Right atrium auricular region (tissue), 2 donors: ENCODE results near the gene FER. TPM values are rescaled to one million over a fixed set of nuclear protein-coding genes. Genes with fewer than 3 reads are reported as not detected.

ENCODE experiments used
- DNase-seq: peaks from one replicate; pipeline ENCODE4 v3.0.0-alpha.2; 2019; ENCODE audit warnings: low spot score
- H3K27ac ChIP-seq, 2 donors: fragments of 200-600 bp; sonication (generic); 1 replicate in 1 of 2; 2 replicates in 1 of 2; pipeline ENCODE4 v1.5.1; 2016 to 2019
- H3K27me3 ChIP-seq, 2 donors: fragments of 200-600 bp; sonication (generic); one replicate each; pipeline versions ENCODE4 v1.5.1 to v1.6.0; 2017 to 2019
- H3K36me3 ChIP-seq: fragments of 200-600 bp; sonication (generic); one replicate; pipeline ENCODE4 v1.5.1; 2016
- H3K4me1 ChIP-seq, 2 donors: fragments of 200-600 bp; sonication (generic); one replicate each; pipeline versions ENCODE4 v1.5.1 to v1.6.0; 2017 to 2019
- H3K4me3 ChIP-seq, 2 donors: fragments of 200-600 bp; sonication (generic); 1 replicate in 1 of 2; 2 replicates in 1 of 2; pipeline ENCODE4 v1.5.1; 2017 to 2019; ENCODE audit warnings: mild to moderate bottlenecking in 1 of 2, moderate library complexity in 1 of 2
- H3K9me3 ChIP-seq, 2 donors: fragments of 200-600 bp; sonication (generic); one replicate each; pipeline ENCODE4 v1.5.1; 2019
- CTCF ChIP-seq, 2 donors: fragments of 200-600 bp; sonication (generic); IDR thresholded peaks; one replicate each; pipeline ENCODE4 v1.5.1; 2019; ENCODE audit warnings: antibody characterized with exemption in 2 of 2
- total RNA-seq, 2 donors: library from RNA; depleted of rRNA; stranded (reverse); fragments of >200 nt; gene quantifications; one replicate each; pipeline ENCODE4 v1.1.0, GENCODE V29; 2016

FER gene
- total RNA-seq, 2 donors from 2014 or later, result 10.6 to 12.9 TPM

GRCh38 chr5:108711898-108712297 is 35.8 kb upstream of the FER start:
- H3K27me3 ChIP-seq, result no peaks in the 10 kb centered on the region
- H3K4me1 ChIP-seq, result no peaks in the 10 kb centered on the region
- no peak for DNase-seq
- no peaks in the 10 kb centered on the region for H3K36me3 ChIP-seq
- no peak for TF ChIP-seq CTCF (IDR thresholded peaks at IDR 0.05)
- no peaks in the 10 kb centered on the region for H3K9me3 ChIP-seq
- no peak overlapping the region for H3K4me3 ChIP-seq
- H3K27ac ChIP-seq, result no peak overlapping the region

- no peak for DNase-seq
- Histone ChIP-seq H3K4me1 (no peaks in the 10 kb centered on the region), H3K36me3 (no peaks in the 10 kb centered on the region), H3K9me3 (no peaks in the 10 kb centered on the region), H3K4me3 (no peak overlapping the region), H3K27ac (no peak overlapping the region), H3K27me3 (no peaks in the 10 kb centered on the region)
- no peak for TF ChIP-seq CTCF (IDR thresholded peaks at IDR 0.05)
These were observed 32.3 kb upstream of the FER start for GRCh38 chr5:108715408-108715807.

GRCh38 chr5:108720391-108720790 is 27.3 kb upstream of the FER start:
- Histone ChIP-seq H3K36me3 (no peaks in the 10 kb centered on the region), H3K27me3 (no peaks in the 10 kb centered on the region), H3K4me3 (no peak overlapping the region), H3K4me1 (no peaks in the 10 kb centered on the region), H3K27ac (no peak overlapping the region), H3K9me3 (no peaks in the 10 kb centered on the region)
- no peak for TF ChIP-seq CTCF (IDR thresholded peaks at IDR 0.05)
- no peak for DNase-seq

- no peak for TF ChIP-seq CTCF (IDR thresholded peaks at IDR 0.05)
- Histone ChIP-seq H3K36me3 (no peaks in the 10 kb centered on the region), H3K27me3 (no peaks in the 10 kb centered on the region), H3K9me3 (no peaks in the 10 kb centered on the region), H3K4me3 (peak overlapping the region in 1 of 2 donors; percentile 88), H3K4me1 (peaks cover 0 to 6% of the 10 kb centered on the region in 2 donors), H3K27ac (peak overlapping the region; percentile 84 to 94)
- no peak for DNase-seq
These were observed 21.1 kb upstream of the FER start for GRCh38 chr5:108726446-108727235.

- Histone ChIP-seq H3K9me3 (no peaks in the 10 kb centered on the region), H3K27me3 (no peaks in the 10 kb centered on the region), H3K4me3 (peak overlapping the region; percentile 55 to 88), H3K4me1 (peaks cover 0 to 6% of the 10 kb centered on the region in 2 donors), H3K27ac (peak overlapping the region; percentile 84 to 94), H3K36me3 (no peaks in the 10 kb centered on the region)
- TF ChIP-seq CTCF (IDR thresholded peaks at IDR 0.05), result no peak
- DNase-seq, result peak; percentile 59
These were observed 20.5 kb upstream of the FER start for GRCh38 chr5:108727236-108727650.
